Measurements from ENCODE around the gene ZNF215. TPM values are rescaled to one million over a fixed set of nuclear protein-coding genes. Genes with fewer than 3 reads are reported as not detected.

Gene ZNF215
- total and polyA plus RNA-seq, 2 donors (not counting 1 experiment from before 2014, with no cell fraction given), result 0.85 to 2.8 TPM

- DNase-seq, result no peak
- Histone ChIP-seq H4K20me1 (ENCODE audit: control insufficient read depth, insufficient read depth, low read length, poor library complexity, severe bottlenecking) (no peaks in the 10 kb centered on the region), H3K4me3 (ENCODE audit: control extremely low read depth in 1 of 5, extremely low read depth in 1 of 5, insufficient read depth in 1 of 5, low read depth in 2 of 5, low read length in 4 of 5) (no peak overlapping the region), H3K4me1 (ENCODE audit: control insufficient read depth in 2 of 2, insufficient read depth in 2 of 2, low read length in 2 of 2) (no peaks in the 10 kb centered on the region), H3K36me3 (replicated peaks in 1 of 2; ENCODE audit: control extremely low read depth in 1 of 2, control insufficient read depth in 1 of 2, extremely low read depth in 1 of 2, insufficient read depth in 2 of 2, low read length in 1 of 2) (no peaks in the 10 kb centered on the region), H3K9ac (ENCODE audit: low read length) (no peak overlapping the region), H3K79me2 (ENCODE audit: control insufficient read depth, insufficient read depth, low read length) (no peaks in the 10 kb centered on the region), H3K9me3 (ENCODE audit: control extremely low read depth in 1 of 3, control insufficient read depth in 2 of 3, insufficient read depth in 1 of 3, low read length in 2 of 3) (peaks cover 0 to 1% (median 0%) of the 10 kb centered on the region in 3 donors), H2AFZ (ENCODE audit: insufficient read depth, low read depth, low read length, poor library complexity, severe bottlenecking) (no peak overlapping the region), H3K4me2 (replicated peaks; ENCODE audit: low read depth, low read length, poor library complexity, severe bottlenecking) (no peak overlapping the region), H3K27ac (ENCODE audit: low read length in 2 of 2) (no peak overlapping the region), H3K27me3 (replicated peaks in 1 of 4; ENCODE audit: control extremely low read depth in 1 of 4, control insufficient read depth in 3 of 4, insufficient read depth in 4 of 4, low read length in 3 of 4) (no peaks in the 10 kb centered on the region)
- Mint-ChIP-seq H3K4me1 (no peaks in the 10 kb centered on the region), H3K27me3 (no peaks in the 10 kb centered on the region), H3K27ac (no peak overlapping the region), H3K9me3 (ENCODE audit: insufficient read depth) (no peaks in the 10 kb centered on the region), H3K4me3 (no peak overlapping the region)
- ATAC-seq (ENCODE audit: low read depth), result no peak
- POLR2A ChIA-PET, result no interaction called here
- no CpG with 5 or more reads among the region's 2 CpGs for WGBS (ENCODE audit: insufficient coverage)
- TF ChIP-seq EZH2 (IDR thresholded peaks at IDR 0.05; ENCODE audit: borderline replicate concordance, insufficient read depth, low read depth, low read length, poor library complexity, severe bottlenecking) (no peak), CTCF (IDR thresholded peaks at IDR 0.05) (no peak)
- CTCF ChIA-PET, result no interaction called here
- intact Hi-C loops (cut with micrococcal nuclease), result no loop called here
Measured at GRCh38 chr11:6979365-6979764, 53.1 kb downstream of the ZNF215 start.

GRCh38 chr11:6986487-6986886, 60.3 kb downstream of the ZNF215 start:
- no peak overlapping the region for H3K9ac ChIP-seq (ENCODE audit: low read length)
- no peak overlapping the region for H3K4me3 ChIP-seq (ENCODE audit: control extremely low read depth in 1 of 5, extremely low read depth in 1 of 5, insufficient read depth in 1 of 5, low read depth in 2 of 5, low read length in 4 of 5)
- H3K27me3 ChIP-seq (replicated peaks in 1 of 4; ENCODE audit: control extremely low read depth in 1 of 4, control insufficient read depth in 3 of 4, insufficient read depth in 4 of 4, low read length in 3 of 4), result no peaks in the 10 kb centered on the region
- peaks cover 3% of the 10 kb centered on the region for H3K4me1 Mint-ChIP-seq
- intact Hi-C loops (cut with micrococcal nuclease), result no loop called here
- H3K27me3 Mint-ChIP-seq, result no peaks in the 10 kb centered on the region
- no peak overlapping the region for H3K27ac ChIP-seq (ENCODE audit: low read length in 2 of 2)
- H3K4me1 ChIP-seq (ENCODE audit: control insufficient read depth in 2 of 2, insufficient read depth in 2 of 2, low read length in 2 of 2), result no peaks in the 10 kb centered on the region
- H4K20me1 ChIP-seq (ENCODE audit: control insufficient read depth, insufficient read depth, low read length, poor library complexity, severe bottlenecking), result no peaks in the 10 kb centered on the region
- DNase-seq, result no peak
- TF ChIP-seq EZH2 (IDR thresholded peaks at IDR 0.05; ENCODE audit: borderline replicate concordance, insufficient read depth, low read depth, low read length, poor library complexity, severe bottlenecking) (no peak), CTCF (IDR thresholded peaks at IDR 0.05) (no peak)
- no peak overlapping the region for H2AFZ ChIP-seq (ENCODE audit: insufficient read depth, low read depth, low read length, poor library complexity, severe bottlenecking)
- no peak overlapping the region for H3K27ac Mint-ChIP-seq
- no peaks in the 10 kb centered on the region for H3K79me2 ChIP-seq (ENCODE audit: control insufficient read depth, insufficient read depth, low read length)
- no peaks in the 10 kb centered on the region for H3K36me3 ChIP-seq (replicated peaks in 1 of 2; ENCODE audit: control extremely low read depth in 1 of 2, control insufficient read depth in 1 of 2, extremely low read depth in 1 of 2, insufficient read depth in 2 of 2, low read length in 1 of 2)
- H3K9me3 Mint-ChIP-seq (ENCODE audit: insufficient read depth), result no peaks in the 10 kb centered on the region
- ChIA-PET POLR2A (no interaction called here), CTCF (no interaction called here)
- H3K4me3 Mint-ChIP-seq, result no peak overlapping the region
- ATAC-seq (ENCODE audit: low read depth), result no peak
- H3K9me3 ChIP-seq (ENCODE audit: control extremely low read depth in 1 of 3, control insufficient read depth in 2 of 3, insufficient read depth in 1 of 3, low read length in 2 of 3), result peaks cover 0 to 1% (median 0%) of the 10 kb centered on the region in 3 donors
- no peak overlapping the region for H3K4me2 ChIP-seq (replicated peaks; ENCODE audit: low read depth, low read length, poor library complexity, severe bottlenecking)
- 80% methylated on average over 1 of the region's 1 CpG for WGBS (ENCODE audit: insufficient coverage)
